Measurements from ENCODE around the gene STIM1. TPM values are rescaled to one million over a fixed set of nuclear protein-coding genes. Genes with fewer than 3 reads are reported as not detected.

STIM1 gene
- total RNA-seq, 1 experiment from 2014 or later = 18.0 TPM

GRCh38 chr11:3841426-3842350, 13.8 kb upstream of the STIM1 start (continued):
- TF ChIP-seq MYBL2 (CRISPR knock-in tag; IDR thresholded peaks at IDR 0.05) (no peak), CDX4 (CRISPR knock-in tag; IDR thresholded peaks at IDR 0.05; ENCODE audit: borderline replicate concordance) (no peak), ZMAT4 (CRISPR knock-in tag; IDR thresholded peaks at IDR 0.05) (no peak), IRF1 (CRISPR knock-in tag; IDR thresholded peaks at IDR 0.05) (no peak), ZNF423 (CRISPR knock-in tag; IDR thresholded peaks at IDR 0.05) (no peak; the same call in 1 of the 2 replicates), PREB (CRISPR knock-in tag; IDR thresholded peaks at IDR 0.05; ENCODE audit: borderline replicate concordance) (no peak), SMAD4 (CRISPR knock-in tag; IDR thresholded peaks at IDR 0.05) (no peak), FOXK1 (CRISPR knock-in tag; IDR thresholded peaks at IDR 0.05) (0 out of 2 replicates have a peak, but pooled peaks have one; percentile 35), AFF4 (CRISPR knock-in tag; IDR thresholded peaks at IDR 0.05; ENCODE audit: borderline replicate concordance) (no peak), ZBTB21 (CRISPR knock-in tag; IDR thresholded peaks at IDR 0.05; ENCODE audit: borderline replicate concordance) (no peak), RORB (CRISPR knock-in tag; IDR thresholded peaks at IDR 0.05) (no peak), ZBTB43 (CRISPR knock-in tag; IDR thresholded peaks at IDR 0.05) (no peak), CREB1 (CRISPR knock-in tag; IDR thresholded peaks at IDR 0.05) (no peak), IRF2 (CRISPR knock-in tag; IDR thresholded peaks at IDR 0.05; ENCODE audit: borderline replicate concordance, low read depth) (no peak), NR2C2 (CRISPR knock-in tag; IDR thresholded peaks at IDR 0.05) (no peak), ESRRA (CRISPR knock-in tag; IDR thresholded peaks at IDR 0.05; ENCODE audit: borderline replicate concordance) (no peak), ZNF138 (CRISPR knock-in tag; conservative IDR thresholded peaks at IDR 0.05) (no peak), EMX1 (CRISPR knock-in tag; IDR thresholded peaks at IDR 0.05) (no peak), ERG (CRISPR knock-in tag; IDR thresholded peaks at IDR 0.05) (no peak), USF1 (CRISPR knock-in tag; IDR thresholded peaks at IDR 0.05) (no peak; the same call in 1 of the 2 replicates), E2F1 (CRISPR knock-in tag; IDR thresholded peaks at IDR 0.05) (no peak), FOXJ3 (CRISPR knock-in tag; IDR thresholded peaks at IDR 0.05; ENCODE audit: borderline replicate concordance) (no peak), USF2 (CRISPR knock-in tag; IDR thresholded peaks at IDR 0.05) (no peak)

Data from WTC11 (cell line).